HG03064 (cell line): Measurements from ENCODE around the gene USP46.

Source experiments
- ATAC-seq: cut with Tn5 transposase; IDR thresholded peaks from one replicate; pipeline ENCODE4 v1.9.1; 2021; ENCODE audit warnings: low read depth; ENCODE audit not compliant: unreplicated experiment

Gene USP46

DNA sequence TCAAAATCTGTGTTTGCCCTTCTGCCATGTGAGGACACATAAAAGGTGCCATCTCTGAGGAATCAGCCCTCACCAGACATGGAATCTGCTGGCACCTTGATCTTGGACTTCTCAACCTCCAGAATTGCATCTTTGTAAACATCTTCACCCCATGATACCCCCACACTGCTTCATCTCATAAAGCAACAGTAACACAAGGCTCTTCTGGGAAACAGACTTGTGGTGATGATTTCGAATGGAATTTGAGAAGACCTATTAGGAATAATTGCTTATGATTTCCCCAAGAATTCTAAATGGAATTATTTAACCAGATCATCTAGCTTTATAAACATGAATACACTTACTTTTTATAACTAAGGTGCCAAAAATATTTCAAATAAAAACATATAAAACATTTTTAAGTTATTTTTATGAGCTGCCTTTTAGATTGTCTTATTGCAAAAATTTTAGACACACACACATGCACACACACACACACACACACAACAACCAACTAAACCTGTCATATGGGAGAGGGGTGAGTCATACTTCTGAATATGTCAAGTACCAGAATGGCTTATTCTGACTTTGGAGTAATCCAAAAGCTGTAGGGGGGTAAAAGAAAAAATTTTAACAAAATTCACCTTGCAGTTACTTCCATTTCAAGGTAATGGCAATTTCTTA lies 82.0 kb downstream of the USP46 start:
- ATAC-seq, result no peak

DNA sequence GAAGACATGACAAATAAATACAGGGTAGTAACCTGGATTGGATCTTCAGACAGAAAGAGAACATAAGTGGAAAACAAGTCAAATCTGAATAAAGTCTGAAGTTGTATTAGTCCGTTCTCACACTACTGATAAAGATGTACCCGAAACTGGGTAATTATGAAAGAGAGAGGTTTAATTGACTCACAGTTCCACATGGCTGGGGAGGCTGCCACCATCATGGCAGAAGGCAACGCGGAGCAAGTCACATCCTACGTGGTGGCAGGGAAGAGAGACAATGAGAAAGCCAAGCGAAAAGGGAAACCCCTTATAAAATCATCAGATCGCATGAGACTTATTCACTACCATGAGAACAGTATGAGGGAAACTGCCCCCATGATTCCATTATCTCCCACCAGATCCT lies 82.8 kb downstream of the USP46 start:
- no peak for ATAC-seq

DNA sequence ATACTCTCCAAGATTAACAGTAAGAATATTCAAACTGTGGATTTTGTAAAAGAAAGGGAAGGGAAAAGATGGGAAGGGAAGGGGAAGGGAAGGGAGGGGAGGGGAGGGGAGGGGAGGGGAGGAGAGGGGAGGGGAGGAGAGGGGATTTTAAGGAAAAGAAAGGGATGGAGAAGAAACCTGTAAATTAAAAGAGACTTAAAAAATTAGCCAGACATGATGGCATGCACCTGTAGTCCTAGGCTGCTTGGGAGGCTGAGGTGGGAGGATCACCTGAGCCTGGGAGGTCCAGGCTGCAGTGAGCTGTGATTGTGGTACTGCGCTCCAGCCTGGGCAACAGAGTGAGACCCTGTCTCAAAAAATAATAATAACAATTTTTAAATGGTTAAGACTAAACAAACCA lies 83.7 kb downstream of the USP46 start:
- ATAC-seq, result no peak

DNA sequence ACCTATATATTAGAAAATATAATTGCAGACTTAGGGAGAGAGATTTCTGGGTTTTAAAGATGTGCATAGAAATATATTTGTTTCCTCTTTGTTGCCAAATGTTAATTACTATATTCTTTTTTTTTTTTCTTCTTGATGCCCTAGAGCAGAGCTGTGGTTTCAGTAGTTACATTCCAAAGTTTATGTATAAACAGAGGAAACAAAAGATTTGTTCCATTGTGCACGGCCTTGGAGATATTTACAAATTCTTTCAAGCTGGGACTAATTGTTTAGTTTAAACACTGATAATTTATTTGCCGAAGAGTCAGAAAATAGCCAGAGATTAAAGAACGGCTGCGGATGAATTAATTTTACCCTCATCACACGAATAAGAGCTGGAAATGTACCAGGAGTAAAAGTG lies 85.1 kb downstream of the USP46 start:
- no peak for ATAC-seq

DNA sequence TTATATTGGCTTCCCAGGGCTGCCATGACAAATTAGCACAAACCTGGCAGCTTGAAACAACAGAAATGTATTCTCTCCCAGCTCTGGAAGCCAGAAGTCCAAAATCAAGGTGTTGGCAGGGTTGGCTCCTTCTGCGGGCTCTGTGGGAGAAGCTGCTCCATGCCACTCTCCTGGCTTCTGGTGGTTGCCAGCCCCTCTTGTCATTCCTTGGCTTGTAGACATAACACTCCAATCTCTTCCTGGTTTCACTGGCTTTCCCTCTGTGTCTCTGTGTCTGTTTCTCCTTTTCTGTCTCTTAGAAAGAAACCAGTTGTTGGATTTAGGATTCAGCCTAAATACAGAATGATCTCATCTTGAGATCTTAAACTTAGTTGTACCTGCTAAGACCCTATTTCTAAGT lies 85.5 kb downstream of the USP46 start:
- no peak for ATAC-seq

DNA sequence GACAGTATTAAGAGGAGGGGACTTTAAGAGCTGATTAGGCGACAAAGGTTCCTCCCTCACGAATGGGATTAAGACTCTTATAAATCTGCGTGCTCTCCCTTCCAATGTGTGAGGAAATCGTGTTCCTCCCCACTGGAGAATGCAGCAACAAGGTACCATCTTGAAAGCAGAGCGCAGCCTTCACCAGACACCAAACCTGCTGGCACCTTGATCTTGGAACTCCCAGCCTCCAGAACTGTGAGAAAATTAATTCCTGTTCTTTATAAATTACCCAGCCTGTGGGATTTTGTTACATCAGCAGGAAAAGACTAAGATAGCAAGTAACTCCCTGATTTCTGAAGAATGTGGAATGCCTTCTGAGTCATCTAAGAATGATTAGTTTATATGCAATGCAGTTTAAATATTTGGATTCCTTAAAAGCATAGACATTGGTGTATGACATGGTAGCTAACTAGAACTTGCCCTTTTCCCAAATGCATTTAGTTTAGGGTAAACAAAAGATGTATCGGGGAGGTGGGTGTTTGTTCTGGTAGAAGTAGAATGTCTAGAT lies 86.1 kb downstream of the USP46 start:
- ATAC-seq, result no peak

DNA sequence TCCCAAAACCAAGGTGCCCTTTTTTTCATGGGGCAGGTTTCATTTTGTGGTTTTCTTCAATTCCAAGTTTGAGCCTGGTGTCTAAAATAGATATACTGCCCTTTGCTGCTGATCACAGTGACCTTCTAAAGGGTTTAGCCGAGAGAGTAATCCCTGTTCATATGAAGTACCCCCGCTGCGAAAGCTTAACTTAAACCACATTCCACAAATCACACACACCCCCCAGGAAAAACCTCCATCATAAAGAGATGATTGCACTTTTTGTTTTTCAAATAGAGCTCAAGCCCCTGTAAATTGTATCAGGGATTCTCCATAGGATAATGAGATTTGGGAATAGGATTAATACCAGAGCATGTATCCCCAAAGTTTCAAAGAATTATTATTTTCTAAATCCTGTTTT lies 90.8 kb downstream of the USP46 start:
- ATAC-seq, result no peak

GRCh38 chr4:52566136-52567031 lies 92.7 kb downstream of the USP46 start:
- ATAC-seq, result no peak

DNA sequence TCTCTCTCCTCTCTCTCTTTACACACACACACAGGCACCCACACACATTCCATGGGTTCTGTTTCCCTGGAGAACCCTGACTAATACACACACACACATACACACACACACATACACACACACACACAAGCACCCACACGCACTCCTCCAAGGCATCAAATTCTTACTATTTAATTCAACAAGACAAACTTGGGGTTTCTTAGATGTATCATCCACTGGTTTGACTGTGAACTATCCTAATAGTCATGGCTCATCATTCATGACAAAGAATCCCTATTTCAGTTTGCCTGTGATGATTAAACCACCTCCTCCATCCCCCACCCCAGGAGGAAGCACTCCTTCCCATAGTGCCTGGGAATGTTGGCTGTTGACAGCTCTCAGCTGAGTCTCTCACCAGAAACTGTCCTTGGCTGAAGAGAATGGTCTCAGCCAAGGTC lies 98.2 kb downstream of the USP46 start:
- ATAC-seq, result no peak

GRCh38 chr4:52555356-52555716 lies 103.8 kb downstream of the USP46 start:
- no peak for ATAC-seq

DNA sequence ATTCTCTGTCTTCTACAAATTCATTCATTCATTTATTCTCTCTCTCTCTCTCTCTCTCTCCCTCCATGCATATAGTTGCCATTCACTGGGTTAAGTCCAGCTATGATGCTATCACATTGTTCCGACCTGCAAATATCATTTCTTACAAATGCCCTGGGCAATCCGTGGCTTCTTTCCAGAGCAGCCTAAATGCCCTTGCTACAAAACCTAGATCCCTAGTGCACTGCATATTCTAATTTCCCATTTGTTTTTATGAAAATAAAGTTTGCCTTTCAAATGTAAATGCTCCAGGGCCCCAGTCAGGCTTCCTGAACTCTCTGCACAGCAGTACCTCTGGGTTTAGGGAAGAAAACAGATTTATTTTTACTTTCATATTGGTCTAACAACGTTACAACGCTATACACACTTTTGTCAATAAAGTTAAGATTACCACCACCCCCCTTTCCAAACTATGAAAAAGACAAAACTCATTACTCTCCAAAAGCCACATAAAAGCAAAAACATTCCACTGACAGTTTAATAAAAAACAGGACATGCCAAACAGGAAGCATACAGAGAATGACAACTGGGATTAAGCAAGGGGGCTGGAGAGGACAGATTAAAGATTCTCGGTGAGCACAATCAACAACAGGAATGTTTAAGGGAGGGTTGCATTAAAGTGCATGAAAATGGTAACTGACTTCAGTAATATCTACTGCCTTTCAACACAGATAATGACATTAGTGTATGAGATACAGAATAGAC lies 104.3 kb downstream of the USP46 start:
- no peak for ATAC-seq

DNA sequence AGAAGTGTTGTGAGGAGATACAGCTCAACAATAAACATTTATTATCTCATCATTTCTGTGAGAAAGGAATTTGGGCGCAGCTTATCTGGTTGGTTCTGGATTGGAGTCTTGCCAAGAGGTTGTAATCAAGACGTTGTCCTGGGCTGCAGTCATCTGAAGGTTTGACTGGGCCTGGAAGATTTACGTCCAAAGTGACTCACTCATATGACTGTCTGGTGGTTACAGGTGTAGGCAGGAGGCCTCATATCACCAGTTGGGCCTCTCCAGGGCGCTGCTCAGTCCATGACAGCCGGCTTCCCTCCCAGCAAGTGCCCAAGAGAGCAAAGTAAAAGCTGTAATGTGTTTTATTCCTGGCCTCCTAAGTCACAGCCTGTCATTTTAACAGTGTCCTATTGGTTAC lies 106.3 kb downstream of the USP46 start:
- no peak for ATAC-seq

- no peak for ATAC-seq
Measured at GRCh38 chr4:52551487-52551886, 107.6 kb downstream of the USP46 start.

- ATAC-seq, result no peak
Measured at GRCh38 chr4:52550186-52550585, 108.9 kb downstream of the USP46 start.

GRCh38 chr4:52548818-52549570 lies 110.1 kb downstream of the USP46 start:
- ATAC-seq, result no peak

DNA sequence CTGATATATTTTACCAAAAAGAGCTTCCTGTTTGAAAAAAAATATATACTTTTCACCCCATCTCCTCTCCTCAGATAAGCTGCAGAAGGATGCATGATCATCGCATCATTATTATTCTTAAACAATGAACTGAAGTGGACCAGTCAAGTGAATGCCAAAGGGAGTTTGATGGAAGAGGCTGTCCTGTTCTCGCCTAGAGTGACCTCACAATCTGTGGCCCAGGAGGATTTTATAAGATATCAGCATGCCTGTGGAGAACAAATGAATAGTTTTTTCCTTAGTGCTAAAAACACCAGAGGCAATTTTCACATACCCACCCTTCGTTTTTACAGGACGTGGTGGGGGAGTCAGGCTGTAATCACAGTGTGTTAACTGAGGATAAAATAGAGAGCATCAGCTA lies 112.7 kb downstream of the USP46 start:
- no peak for ATAC-seq

DNA sequence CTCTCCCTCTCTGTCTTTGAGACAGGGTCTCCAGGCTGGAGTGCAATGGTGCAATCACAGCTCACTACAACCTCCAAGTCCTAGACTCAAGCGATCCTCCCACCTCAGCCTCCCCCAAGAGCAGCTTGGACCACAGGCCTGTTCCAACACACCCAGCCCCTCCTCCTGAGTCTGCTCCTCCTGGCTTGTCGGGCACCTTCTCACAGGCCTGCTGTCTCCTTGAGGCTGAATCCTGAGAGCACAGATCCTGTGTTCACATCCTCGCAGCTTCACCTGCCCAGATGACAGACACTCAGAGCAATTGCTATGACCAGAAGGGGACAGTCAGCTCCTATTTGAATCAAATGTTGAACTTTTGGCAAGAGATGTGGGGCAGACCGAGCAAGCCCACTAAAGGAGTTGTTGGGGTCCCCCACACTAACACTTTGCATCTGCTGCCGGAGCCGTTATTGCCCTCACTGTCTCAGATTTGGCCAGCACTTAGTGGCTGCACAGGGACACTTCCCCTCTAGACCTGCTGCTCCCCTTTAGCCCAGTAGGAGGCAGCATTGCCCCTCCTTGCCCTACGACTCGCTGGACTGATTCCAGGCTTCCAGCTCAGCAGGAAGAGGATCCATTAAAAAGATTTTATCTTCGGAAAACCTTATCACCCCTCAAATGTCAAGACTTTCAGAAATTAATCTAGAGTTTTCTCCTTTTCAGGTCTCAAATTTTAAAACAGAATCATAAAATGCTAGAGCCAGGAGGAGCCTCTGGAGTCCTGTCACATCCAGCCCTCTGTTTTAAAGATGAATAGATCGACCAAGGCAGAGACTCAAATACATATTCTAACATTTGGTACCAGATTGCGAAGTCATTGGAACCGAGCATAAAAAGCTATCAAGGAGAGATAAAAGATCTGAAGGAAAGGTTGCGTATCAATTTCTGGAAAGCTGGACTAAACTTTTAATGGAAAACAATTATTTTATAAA lies 113.7 kb downstream of the USP46 start:
- ATAC-seq, result no peak
